Adipose tissue (tissue), 3 donors: ENCODE data around the gene PDRG1. TPM values are rescaled to one million over a fixed set of nuclear protein-coding genes. Genes with fewer than 3 reads are reported as not detected.

Experiments
- H3K27ac ChIP-seq: one replicate; pipeline ENCODE4 v1.5.1; 2013; ENCODE audit warnings: low read depth, low read length
- WGBS, 3 donors: extraction: QIAGEN DNeasy Blood & Tissue Kit; methylation state at CpG; one replicate each; pipeline ENCODE4 v1.1.7; 2013; 5-methylcytosine and 5-hydroxymethylcytosine counted together
- polyA plus RNA-seq, 3 donors: library from polyadenylated mRNA; stranded (reverse); fragments of 200-250 nt; gene quantifications; one replicate each; pipeline ENCODE4 v1.2.3, GENCODE V29; 2013
- donor health status: healthy with polysubstance abuse.
- donor health status: Bipolar disorder and iron deficiency.
- donor health status: healthy.

Gene PDRG1
- polyA plus RNA-seq, 3 donors = 7.7 to 8.1 (median 7.9) TPM

DNA sequence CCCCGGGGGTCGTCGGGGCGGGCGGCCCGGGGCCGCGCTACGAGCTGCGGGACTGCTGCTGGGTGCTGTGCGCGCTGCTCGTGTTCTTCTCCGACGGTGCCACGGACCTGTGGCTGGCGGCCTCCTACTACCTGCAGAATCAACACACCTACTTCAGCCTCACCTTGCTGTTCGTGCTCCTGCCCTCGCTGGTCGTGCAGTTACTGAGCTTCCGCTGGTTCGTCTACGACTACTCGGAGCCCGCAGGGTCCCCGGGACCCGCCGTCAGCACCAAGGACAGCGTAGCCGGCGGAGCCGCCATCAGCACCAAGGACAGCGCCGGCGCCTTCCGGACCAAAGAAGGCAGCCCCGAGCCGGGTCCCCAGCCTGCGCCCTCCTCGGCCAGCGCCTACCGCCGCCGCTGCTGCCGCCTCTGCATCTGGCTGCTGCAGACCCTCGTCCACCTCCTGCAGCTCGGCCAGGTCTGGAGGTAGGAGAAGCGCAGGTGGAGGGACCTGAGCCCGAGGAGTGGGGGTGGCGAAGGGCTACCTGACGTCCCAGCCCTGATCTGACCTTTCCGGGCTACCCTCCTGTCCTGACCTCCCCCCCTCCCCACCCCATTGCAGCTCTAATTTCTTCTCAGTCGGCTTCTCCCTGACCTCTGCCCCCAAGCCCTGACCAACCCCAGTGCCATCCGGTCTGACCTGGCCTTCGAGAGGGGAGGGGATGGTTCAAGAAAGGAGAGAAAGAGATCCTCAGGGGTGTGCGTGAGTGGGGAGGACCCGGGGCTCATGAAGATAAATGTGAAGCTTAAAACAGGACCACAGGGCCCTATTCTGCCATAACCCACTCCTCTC, 16.7 kb upstream of the PDRG1 start:
- no peak overlapping the region for H3K27ac ChIP-seq
- WGBS, 3 donors = 1 to 4% (median 3%) methylated on average over 42 to 57 of the region's 57 CpGs

DNA sequence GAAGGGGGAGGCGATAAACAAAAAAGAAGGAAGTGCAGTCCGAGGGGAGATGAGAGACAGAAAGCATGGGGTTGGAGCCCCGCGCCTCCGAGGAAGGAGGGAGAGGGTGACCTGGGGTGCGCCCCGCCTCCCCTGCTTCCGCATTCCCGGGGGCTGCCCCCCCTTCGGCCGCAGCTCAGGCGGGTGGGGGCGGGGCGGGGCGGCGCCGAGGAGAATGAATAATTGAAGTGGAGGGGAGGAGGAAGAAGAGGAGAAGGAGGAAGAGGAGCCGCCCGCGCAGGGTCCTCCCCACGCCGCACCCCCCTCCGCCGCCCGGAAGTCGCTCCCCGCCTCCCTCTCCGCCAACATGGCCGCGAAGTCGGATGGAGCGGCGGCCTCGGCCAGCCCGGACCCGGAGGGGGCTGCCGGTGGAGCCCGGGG, 16.0 kb upstream of the PDRG1 start, which contains the start of gene XKR7:
TSS of gene XKR7 (plus strand) at position 322 of the 420 bp plus-strand sequence. CDS start at position 347, 25 bp downstream.
- 0 to 4% (median 1%) methylated on average over 17 to 38 of the region's 38 CpGs for WGBS, 3 donors
- no peak within 1 kb of the TSS for H3K27ac ChIP-seq

DNA sequence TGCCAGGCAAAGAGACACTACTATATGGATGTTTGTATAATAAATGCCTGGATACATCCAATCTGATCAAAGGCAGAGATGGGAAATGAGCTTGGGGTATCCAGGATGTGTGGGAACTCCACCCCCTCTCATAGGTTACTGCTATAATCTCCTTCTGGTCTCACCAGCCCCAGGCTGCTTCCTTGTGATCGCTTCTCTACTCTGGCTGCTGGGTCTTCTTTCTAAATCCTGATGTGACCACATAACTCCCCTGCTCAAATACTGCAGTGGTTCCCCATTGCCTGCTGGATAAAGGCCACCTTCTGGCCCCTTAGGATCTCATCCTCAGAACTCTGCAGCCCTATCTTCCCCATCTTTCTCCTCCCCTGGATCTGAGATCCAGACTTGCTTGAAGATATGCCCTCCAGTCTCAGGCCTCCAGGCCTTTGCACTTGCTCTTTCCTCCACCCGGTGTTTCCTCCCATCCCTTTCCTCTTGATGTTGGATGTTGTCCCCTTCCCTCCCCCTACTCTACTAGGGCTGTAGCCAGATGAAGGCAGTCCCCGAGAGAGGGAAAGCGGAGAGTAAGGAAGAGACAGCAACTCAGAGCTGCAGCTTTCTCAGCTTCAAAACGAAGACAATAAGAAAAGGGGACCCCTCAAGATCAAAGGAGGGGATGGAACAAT, 15.3 kb upstream of the PDRG1 start:
- no peak overlapping the region for H3K27ac ChIP-seq

DNA sequence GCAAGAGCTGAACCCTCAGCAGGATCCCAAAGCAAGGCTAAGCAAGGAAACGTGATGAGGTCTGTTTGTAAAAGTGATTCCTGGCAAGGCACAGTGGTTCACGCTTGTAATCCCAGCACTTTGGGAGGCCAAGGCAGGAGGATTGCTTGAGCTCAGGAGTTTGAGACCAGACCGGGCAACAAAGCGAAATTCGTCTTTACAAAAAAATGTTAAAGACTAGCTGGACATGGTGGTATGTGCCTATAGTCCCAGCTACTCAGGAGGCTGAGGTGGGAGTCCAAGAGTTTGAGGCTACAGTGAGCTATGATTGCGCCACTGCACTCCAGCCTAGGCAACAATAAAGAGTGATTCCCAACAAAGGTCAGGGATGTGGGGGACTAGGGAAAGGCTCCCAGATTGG, 12.0 kb upstream of the PDRG1 start:
- WGBS, 3 donors = 58 to 74% (median 71%) methylated on average over 6 of the region's 6 CpGs
- no peak overlapping the region for H3K27ac ChIP-seq

More for the DNA sequence above, 15.3 kb upstream of the PDRG1 start:
- 8 to 10% (median 8%) methylated on average over 5 of the region's 5 CpGs for WGBS, 3 donors

DNA sequence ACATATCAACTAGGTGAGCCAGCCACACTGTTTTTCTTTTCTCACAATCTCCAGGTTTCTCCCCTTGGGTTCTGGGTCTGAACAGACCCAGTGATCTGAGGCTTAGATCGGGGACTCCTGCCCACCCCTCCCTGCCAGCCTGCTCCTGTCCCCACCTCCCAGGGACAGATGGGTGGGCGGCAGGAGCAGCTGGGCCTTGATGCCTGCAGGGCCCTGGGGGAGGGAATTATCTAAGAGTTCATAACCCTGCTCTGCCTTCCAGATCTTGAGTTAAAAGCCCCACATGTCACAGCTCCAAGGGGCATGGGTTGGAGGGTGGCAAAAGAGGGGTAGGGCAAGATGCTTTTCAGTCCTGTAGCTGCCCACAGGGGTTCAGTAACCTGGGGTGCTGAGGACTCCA, 10.9 kb upstream of the PDRG1 start:
- 46 to 68% (median 59%) methylated on average over 2 of the region's 2 CpGs for WGBS, 3 donors
- H3K27ac ChIP-seq = no peak overlapping the region

DNA sequence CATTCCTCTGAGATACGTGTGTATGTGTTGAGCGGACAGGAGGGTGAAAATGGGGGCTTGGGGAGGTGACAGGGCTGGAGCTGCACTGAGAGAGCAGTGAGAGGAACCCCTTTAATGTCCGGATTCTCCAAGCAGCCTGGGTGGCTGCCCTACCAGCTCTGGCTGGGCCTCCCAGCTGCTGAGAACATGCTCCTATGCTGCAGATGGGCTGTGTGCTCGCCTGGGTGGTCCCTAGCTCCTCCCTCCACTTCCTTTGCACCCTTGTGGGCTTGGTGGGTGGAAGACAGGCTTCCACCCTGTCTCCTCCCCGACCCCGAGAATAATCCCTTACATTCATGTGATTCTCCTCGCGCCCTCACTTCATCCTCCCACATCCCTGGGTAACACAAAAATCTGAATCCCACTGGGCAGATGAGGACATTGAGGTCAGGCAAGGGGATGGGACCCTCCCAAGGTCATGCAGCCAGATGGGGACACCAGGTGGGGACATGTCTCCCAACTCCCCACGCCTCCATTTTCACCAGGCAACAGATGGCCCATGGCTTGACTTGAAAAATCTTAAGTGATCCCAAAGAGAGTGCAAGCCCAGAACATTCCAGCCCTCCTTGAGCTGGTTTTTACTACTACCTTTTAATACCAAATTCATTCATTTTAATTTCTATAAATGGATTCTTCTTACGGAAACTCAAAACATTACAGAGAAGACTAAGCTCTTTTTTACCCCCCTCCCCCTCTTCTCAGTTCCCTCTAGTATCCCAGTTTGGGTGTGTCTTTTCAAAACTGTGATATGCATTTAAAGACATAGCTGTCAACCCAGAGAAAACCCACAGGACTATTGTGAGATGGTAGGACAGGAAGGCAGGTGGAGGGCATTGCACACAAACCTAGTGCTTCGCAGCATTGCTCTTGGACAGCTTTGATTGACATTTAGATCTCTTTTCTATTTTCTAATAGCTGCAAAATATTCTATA, 5.0 kb upstream of the PDRG1 start:
- 47 to 54% (median 51%) methylated on average over 11 of the region's 11 CpGs for WGBS, 3 donors
- no peak overlapping the region for H3K27ac ChIP-seq

DNA sequence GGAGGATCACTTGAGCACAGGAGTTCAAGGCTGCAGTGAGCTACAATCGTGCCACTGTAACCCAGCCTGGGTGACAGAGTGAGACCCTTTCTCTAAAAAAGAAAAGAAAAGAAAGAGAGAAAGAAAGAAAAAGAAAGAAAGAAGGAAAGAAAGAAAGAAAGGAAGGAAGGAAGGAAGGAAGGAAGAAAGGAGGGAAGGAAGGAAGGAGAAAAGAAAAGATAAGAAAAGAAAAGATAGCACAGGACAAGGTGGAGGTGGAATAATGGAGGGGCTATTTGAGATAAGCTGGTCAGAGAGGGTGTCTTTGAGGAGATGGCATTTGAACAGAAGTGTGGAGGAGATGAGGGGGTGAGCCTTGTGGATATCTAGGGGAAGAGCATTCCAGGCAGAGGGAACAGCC, 2.7 kb upstream of the PDRG1 start:
- WGBS, 3 donors = 48 to 75% (median 73%) methylated on average over 1 of the region's 1 CpG
- no peak overlapping the region for H3K27ac ChIP-seq

DNA sequence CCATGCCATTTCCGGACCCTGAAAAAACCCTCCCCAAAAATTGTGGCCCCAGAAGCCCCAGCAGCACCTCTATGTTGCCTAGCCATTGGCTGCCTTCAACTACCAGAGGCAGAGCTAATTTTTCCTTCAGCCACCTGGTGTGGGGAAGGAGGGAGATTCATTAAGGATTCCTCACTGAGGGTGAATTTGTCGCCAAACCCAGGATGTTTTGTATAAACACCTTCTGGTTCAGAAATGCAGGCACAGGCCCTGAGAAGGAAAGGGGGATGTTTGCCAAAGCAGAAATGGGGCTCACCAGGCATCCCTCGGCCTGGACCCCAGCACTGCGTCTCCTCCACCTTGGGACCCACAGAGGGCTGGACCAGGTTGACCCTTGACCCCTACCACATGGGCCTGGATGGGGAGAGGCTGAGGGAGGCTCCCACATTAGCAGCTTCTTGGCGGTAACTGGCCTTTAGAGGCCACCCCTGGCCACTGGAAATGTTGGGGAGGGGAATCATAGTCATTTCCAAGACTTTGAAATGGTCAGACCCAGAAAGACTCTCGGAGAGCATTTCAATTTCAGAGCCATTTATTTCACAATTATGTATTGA, 1.8 kb upstream of the PDRG1 start:
- H3K27ac ChIP-seq = no peak overlapping the region
- 70 to 81% (median 71%) methylated on average over 6 of the region's 6 CpGs for WGBS, 3 donors

DNA sequence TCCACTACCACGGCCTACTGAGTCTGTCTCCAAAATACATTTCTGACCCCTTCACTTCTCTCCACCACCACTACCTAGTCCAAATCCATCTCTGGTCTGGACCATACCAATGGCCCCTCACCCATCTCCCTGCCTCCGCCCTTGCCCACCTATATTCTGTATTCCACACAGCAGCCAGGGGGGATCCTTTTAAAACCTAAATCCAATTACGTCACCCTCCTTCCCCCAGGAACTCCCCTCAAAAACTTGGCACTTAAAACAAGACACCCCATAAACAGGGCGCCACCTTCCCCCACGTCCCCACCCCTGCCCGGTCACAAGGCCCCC, 680 bp downstream of the PDRG1 start:
- no peak overlapping the region for H3K27ac ChIP-seq
- WGBS, 3 donors = 5 to 6% (median 6%) methylated on average over 6 of the region's 6 CpGs

DNA sequence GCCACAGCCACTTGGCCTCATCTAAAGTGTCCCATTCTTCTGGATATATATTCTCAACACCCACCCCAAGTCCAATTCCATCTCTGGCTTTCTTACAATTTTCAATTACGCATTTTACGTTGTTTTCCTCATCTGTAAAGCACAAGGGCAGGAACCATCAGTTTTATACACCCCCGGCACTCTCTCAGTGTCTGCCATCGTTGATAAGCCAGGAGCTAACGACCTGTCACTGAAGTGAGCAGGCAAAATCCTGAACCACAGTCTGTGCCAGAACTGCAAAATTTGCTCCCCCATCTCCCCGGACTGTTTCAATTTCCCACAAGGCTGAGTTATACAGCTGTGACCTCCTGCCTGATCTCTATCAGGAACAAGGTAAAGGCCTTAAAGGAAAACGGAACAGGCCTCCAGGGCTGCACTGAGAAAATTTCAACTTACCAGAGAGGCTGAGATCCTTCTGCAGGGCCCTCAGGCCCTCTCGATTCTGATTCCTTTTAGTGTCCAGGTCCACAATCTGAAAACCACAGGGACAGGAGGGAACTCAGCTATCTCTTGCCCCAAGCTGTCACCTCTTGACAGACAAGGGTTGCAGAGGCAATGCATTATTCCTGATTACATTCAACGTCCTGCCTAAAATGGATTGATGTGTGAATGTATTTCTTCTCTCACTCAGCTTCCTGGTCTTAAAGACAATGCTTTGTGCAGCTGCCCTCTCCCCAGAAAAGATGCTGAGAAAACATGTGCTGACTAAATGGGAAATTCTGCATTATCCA, 1.8 kb downstream of the PDRG1 start:
- H3K27ac ChIP-seq = no peak overlapping the region
- 66 to 80% (median 78%) methylated on average over 9 of the region's 9 CpGs for WGBS, 3 donors

DNA sequence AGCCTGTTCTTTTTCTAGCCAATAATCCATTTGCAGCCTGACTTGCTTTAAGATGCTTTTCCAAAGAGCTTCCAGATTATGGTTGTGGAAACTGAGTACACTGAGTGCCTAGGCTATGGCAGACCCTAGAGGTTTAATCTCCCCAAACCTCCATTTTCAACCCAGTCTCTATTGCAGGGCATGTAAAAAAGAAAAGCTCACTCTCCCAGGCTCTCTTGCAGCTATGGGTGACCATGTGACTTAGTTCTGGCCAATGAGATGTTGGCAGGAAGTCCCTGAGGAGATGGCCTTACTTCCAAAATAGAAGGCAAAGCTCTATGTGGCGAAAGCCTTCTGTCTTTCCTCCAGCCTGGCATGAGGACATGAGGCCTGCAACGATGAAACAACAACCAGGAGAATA, 3.8 kb downstream of the PDRG1 start:
- 96 to 98% (median 97%) methylated on average over 2 of the region's 2 CpGs for WGBS, 3 donors
- H3K27ac ChIP-seq = no peak overlapping the region

DNA sequence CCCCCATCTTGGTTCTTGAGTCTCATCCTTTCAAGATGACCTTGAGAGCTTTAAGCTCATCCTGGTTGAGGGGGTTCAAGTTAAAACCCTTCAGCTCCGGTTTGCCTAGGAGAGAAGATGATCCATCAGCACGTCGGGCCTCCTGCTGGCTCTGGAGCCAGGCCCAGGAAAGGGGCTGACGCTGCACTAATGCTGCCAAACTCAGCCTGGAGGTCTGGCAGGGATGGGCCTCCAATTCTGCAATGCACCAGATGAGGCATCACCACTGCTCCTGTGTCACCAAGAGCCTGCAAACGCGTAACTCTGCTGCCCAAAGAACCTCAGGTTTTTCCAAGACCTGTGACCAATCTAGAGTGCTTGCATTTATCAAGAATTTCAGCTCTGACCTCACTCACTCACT, 6.1 kb downstream of the PDRG1 start:
- WGBS, 3 donors = 63 to 71% (median 63%) methylated on average over 6 of the region's 6 CpGs
- H3K27ac ChIP-seq = no peak overlapping the region

DNA sequence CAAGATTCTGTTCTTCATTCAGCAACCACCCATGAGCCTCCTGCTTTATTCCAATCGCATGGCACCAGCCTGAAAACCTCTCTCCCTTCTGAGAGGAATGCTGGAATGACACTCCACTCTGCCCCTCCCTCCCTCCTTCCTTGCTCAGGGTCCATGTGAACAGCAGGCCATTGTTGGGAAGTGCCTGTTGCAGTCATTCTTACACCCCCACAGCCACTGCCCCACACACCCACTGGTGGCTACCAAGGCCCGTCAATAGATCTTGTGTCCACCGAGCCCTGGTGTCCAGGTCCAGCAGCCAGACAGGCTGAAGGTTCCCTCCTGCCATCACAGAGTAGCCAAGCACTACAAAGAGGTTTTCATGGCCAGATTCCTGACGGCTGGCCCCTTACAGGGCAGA, 6.5 kb downstream of the PDRG1 start:
- WGBS, 3 donors = 82 to 83% (median 83%) methylated on average over 4 of the region's 4 CpGs

DNA sequence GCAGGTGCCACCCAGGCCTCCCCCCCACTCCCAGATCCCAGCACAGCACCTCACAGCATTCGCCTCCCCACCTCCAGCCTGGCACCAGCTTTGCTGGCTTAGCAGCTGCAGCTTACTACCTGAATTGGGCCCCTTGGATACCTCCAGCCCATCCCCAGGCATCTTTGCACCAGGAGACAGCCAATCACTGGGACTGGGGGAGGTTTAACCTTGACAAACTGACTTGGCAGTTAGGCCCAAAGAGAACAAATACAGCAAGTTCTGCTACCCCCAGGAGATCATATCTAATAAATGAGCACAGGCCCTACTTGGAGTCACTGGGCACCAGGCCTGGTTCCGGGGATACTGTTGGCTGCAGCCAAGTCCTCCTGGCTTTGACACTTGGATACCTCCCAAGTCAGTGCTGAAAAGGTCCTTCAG, 8.8 kb downstream of the PDRG1 start:
- no peak overlapping the region for H3K27ac ChIP-seq

More for the DNA sequence above, 6.5 kb downstream of the PDRG1 start:
- H3K27ac ChIP-seq = no peak overlapping the region

DNA sequence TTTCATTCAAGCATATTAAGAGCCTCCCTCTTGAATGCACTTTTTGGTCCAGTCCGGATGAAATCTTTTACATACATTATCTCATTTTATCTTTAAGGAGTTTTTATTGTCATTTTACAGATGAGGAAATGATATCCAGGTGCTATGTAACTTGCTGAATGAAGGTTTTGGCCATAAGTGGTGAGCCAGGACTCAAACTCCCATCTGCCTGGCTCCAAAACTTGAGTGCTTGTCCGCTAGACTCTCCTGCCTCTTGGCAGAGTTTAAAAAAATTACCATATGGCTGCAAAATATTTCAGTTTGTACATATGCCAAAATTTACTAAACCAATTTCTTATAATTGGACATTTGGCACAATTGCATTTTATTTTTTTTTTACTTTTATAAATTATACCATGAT, 12.2 kb downstream of the PDRG1 start:
- no peak overlapping the region for H3K27ac ChIP-seq
- WGBS, 3 donors = 93 to 99% (median 96%) methylated on average over 2 of the region's 2 CpGs

More for the DNA sequence above, 8.8 kb downstream of the PDRG1 start:
- WGBS, 3 donors = 42 to 75% (median 63%) methylated on average over 2 of the region's 2 CpGs

DNA sequence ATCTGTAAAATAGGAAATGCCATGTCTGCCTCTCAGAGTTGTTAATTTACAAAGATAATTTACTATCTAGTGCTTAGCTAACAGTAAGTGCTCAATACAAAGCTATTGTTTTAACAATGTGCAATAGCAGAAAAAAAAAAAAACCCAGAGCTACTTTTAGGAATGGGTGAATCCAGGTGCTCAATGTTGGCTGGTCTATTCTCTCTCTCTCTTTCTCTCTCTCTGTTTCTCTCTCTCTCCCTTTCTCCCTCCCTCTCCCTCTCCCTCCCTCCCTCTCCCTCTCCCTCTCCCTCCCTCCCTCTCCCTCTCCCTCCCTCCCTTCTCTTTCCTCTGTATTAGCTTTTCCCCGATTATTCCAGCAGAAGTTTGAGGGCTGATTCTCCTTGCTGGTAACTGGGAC, 14.0 kb downstream of the PDRG1 start:
- no peak overlapping the region for H3K27ac ChIP-seq
- 50 to 58% (median 57%) methylated on average over 1 of the region's 1 CpG for WGBS, 3 donors

DNA sequence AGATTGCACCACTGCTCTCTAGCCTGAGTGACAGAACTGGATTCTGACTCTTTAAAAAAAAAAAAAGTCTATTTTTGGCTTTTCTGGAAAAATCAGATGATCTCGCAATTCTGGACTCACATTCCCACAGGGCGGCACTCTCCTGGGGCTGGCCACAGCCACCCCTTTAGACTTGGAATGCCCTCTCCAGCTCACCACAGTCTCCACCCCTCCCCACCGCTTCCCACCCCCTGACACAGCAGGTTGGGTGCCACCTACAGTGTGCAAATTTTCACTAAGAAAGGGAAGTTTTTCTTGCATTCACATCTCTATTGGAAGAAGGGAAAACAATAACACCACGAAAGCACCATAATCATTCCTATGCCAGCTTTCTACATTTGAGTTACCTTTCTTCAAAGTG, 15.4 kb downstream of the PDRG1 start:
- H3K27ac ChIP-seq = no peak overlapping the region
- WGBS, 3 donors = 75 to 79% (median 79%) methylated on average over 4 of the region's 4 CpGs
